Peyer's patch (tissue), 4 donors: ENCODE data around the gene STRADB. TPM values are rescaled to one million over a fixed set of nuclear protein-coding genes. Genes with fewer than 3 reads are reported as not detected.
A peak's percentile ranks its signal among the peaks of the same experiment; 100 is the strongest.

Experiments used
- DNase-seq, 3 donors: peaks; one replicate each; pipeline ENCODE4 v3.0.0-alpha.2; 2017 to 2019
- H3K27ac ChIP-seq, 4 donors: fragments of 200-600 bp; sonication (generic); one replicate each; pipeline ENCODE4 v1.5.1; 2016 to 2019
- H3K27me3 ChIP-seq, 2 donors: fragments of 200-600 bp; sonication (generic); one replicate each; pipeline ENCODE4 v1.5.1; 2019
- H3K36me3 ChIP-seq, 3 donors: fragments of 200-600 bp; sonication (generic); one replicate each; pipeline ENCODE4 v1.5.1; 2016 to 2019
- H3K4me1 ChIP-seq, 4 donors: fragments of 200-600 bp; sonication (generic); one replicate each; pipeline ENCODE4 v1.5.1; 2016 to 2019
- H3K4me3 ChIP-seq, 4 donors: fragments of 200-600 bp; sonication (generic); 1 replicate in 3 of 4; 2 replicates in 1 of 4; pipeline ENCODE4 v1.5.1; 2016 to 2019; ENCODE audit warnings: mild to moderate bottlenecking in 1 of 4
- H3K9me3 ChIP-seq, 4 donors: fragments of 200-600 bp; sonication (generic); one replicate each; pipeline ENCODE4 v1.5.1; 2016 to 2019; ENCODE audit warnings: mild to moderate bottlenecking in 1 of 4
- CTCF ChIP-seq, 6 experiments: fragments of 450-650 bp in 4 of 6; fragments of 200-600 bp in 2 of 6; sonication (generic) in 1 of 6; IDR thresholded peaks; one replicate each; pipeline ENCODE4 v1.5.1; 2017 to 2019; ENCODE audit warnings: antibody characterized with exemption in 6 of 6, mild to moderate bottlenecking in 3 of 6, moderate library complexity in 1 of 6
- POLR2A ChIP-seq, 2 donors: fragments of 450-650 bp; IDR thresholded peaks; one replicate each; pipeline ENCODE4 v1.5.1; 2017; ENCODE audit warnings: antibody characterized with exemption in 2 of 2, mild to moderate bottlenecking in 2 of 2, moderate library complexity in 2 of 2
- total RNA-seq, 4 donors: library from RNA; depleted of rRNA; stranded (reverse); fragments of >200 nt; gene quantifications; one replicate each; pipeline ENCODE4 v1.1.0, GENCODE V29; 2016

The STRADB gene
- total RNA-seq, 4 donors from 2014 or later = 21.5 to 137 (median 109) TPM

- TF ChIP-seq CTCF (IDR thresholded peaks at IDR 0.05) (no peak), POLR2A (IDR thresholded peaks at IDR 0.05) (no peak)
- Histone ChIP-seq H3K4me3 (no peak overlapping the region), H3K36me3 (peaks cover 0 to 68% (median 0%) of the 10 kb centered on the region in 3 donors), H3K4me1 (peaks cover 0 to 31% (median 2%) of the 10 kb centered on the region in 4 donors), H3K27me3 (no peaks in the 10 kb centered on the region), H3K27ac (peak overlapping the region in 3 of 4 donors; percentile 52 to 80 (median 78)), H3K9me3 (no peaks in the 10 kb centered on the region)
- DNase-seq = no peak
Observed at GRCh38 chr2:201466050-201466675, 14.6 kb downstream of the STRADB start.

GRCh38 chr2:201467666-201468065 lies 16.1 kb downstream of the STRADB start:
- H3K36me3 ChIP-seq = peaks cover 0 to 74% (median 0%) of the 10 kb centered on the region in 3 donors
- no peak for DNase-seq

GRCh38 chr2:201470821-201471731 lies 19.5 kb downstream of the STRADB start:
- TF ChIP-seq POLR2A (IDR thresholded peaks at IDR 0.05) = no peak
- TF ChIP-seq CTCF (IDR thresholded peaks at IDR 0.05) = no peak
- Histone ChIP-seq H3K27ac (no peak overlapping the region), H3K4me1 (peaks cover 0 to 1% (median 0%) of the 10 kb centered on the region in 4 donors), H3K9me3 (no peaks in the 10 kb centered on the region), H3K27me3 (no peaks in the 10 kb centered on the region), H3K36me3 (peaks cover 0 to 92% (median 0%) of the 10 kb centered on the region in 3 donors), H3K4me3 (no peak overlapping the region)
- DNase-seq = no peak

More at GRCh38 chr2:201467666-201468065, 16.1 kb downstream of the STRADB start:
- no peak overlapping the region for H3K4me3 ChIP-seq
- no peaks in the 10 kb centered on the region for H3K9me3 ChIP-seq
- no peak for TF ChIP-seq CTCF (IDR thresholded peaks at IDR 0.05)
- no peaks in the 10 kb centered on the region for H3K27me3 ChIP-seq
- H3K27ac ChIP-seq = no peak overlapping the region
- peaks cover 0 to 26% (median 2%) of the 10 kb centered on the region in 4 donors for H3K4me1 ChIP-seq

- no peak for TF ChIP-seq CTCF (IDR thresholded peaks at IDR 0.05)
- no peak for TF ChIP-seq POLR2A (IDR thresholded peaks at IDR 0.05)
- Histone ChIP-seq H3K9me3 (no peaks in the 10 kb centered on the region), H3K27ac (no peak overlapping the region), H3K27me3 (no peaks in the 10 kb centered on the region), H3K36me3 (peaks cover 0 to 98% (median 0%) of the 10 kb centered on the region in 3 donors), H3K4me1 (no peaks in the 10 kb centered on the region), H3K4me3 (no peak overlapping the region)
- no peak for DNase-seq
Observed at GRCh38 chr2:201471732-201472393, 20.3 kb downstream of the STRADB start.

GRCh38 chr2:201472411-201472810 lies 20.9 kb downstream of the STRADB start:
- H3K4me3 ChIP-seq = no peak overlapping the region
- H3K4me1 ChIP-seq = no peaks in the 10 kb centered on the region
- no peak for TF ChIP-seq POLR2A (IDR thresholded peaks at IDR 0.05)
- TF ChIP-seq CTCF (IDR thresholded peaks at IDR 0.05) = no peak
- no peaks in the 10 kb centered on the region for H3K9me3 ChIP-seq
- no peak for DNase-seq
- no peak overlapping the region for H3K27ac ChIP-seq
- no peaks in the 10 kb centered on the region for H3K27me3 ChIP-seq
- peaks cover 0 to 96% (median 0%) of the 10 kb centered on the region in 3 donors for H3K36me3 ChIP-seq
